CD4-positive, alpha-beta memory T cell (primary cell): ENCODE data around the gene ATP2B2. TPM values are rescaled to one million over a fixed set of nuclear protein-coding genes. Genes with fewer than 3 reads are reported as not detected.

Experiments used
- CTCF ChIA-PET: fragments of 350-600 bp; sonication (Branson Sonifier 250); formaldehyde crosslinking; loops from one replicate; lab custom pipeline; 2021; ENCODE audit warnings: inconsistent platforms; ENCODE audit not compliant: partially characterized antibody; lab: Charles Lee
- POLR2A ChIA-PET: fragments of 350-600 bp; sonication (Branson Sonifier 250); formaldehyde crosslinking; loops from one replicate; lab custom pipeline; 2021; ENCODE audit not compliant: partially characterized antibody; lab: Charles Lee
- DNase-seq, 5 donors: peaks; one replicate each; pipeline versions ENCODE4 v3.0.0 to v3.0.0-alpha.2; 2020 to 2022; ENCODE audit warnings: mixed read lengths in 1 of 5
- H3K27ac ChIP-seq: one replicate; pipeline ENCODE4 v1.7.0; 2013; ENCODE audit warnings: low read depth, low read length
- H3K27me3 ChIP-seq: 2 replicates; pipeline ENCODE4 v1.7.0; 2013; ENCODE audit warnings: mild to moderate bottlenecking, low read length, moderate library complexity; ENCODE audit not compliant: insufficient read depth
- H3K36me3 ChIP-seq: 2 replicates; pipeline ENCODE4 v1.7.0; 2013; ENCODE audit warnings: mild to moderate bottlenecking, low read length, moderate library complexity; ENCODE audit not compliant: insufficient read depth
- H3K4me1 ChIP-seq: 2 replicates; pipeline ENCODE4 v1.7.0; 2013; ENCODE audit warnings: mild to moderate bottlenecking, low read length, moderate library complexity; ENCODE audit not compliant: insufficient read depth
- H3K4me3 ChIP-seq, 2 donors: one replicate each; pipeline ENCODE4 v1.7.0; 2013; ENCODE audit warnings: low read length in 2 of 2, mild to moderate bottlenecking in 1 of 2
- H3K9me3 ChIP-seq, 2 donors: one replicate each; pipeline ENCODE4 v1.7.0; 2013; ENCODE audit warnings: low read length in 2 of 2, control low read depth in 1 of 2; ENCODE audit not compliant: control insufficient read depth in 1 of 2
- H3K27ac Mint-ChIP-seq, 7 donors: one replicate each; pipeline ENCODE4 v1.8.0; 2020 to 2021; ENCODE audit warnings: mixed read lengths in 7 of 7, mild to moderate bottlenecking in 6 of 7, inconsistent platforms in 3 of 7, moderate library complexity in 3 of 7
- H3K27me3 Mint-ChIP-seq, 2 donors: one replicate each; pipeline ENCODE4 v1.8.0; 2020 to 2021; ENCODE audit warnings: mixed read lengths in 2 of 2
- H3K36me3 Mint-ChIP-seq, 2 donors: one replicate each; pipeline ENCODE4 v1.8.0; 2020 to 2021; ENCODE audit warnings: mixed read lengths in 2 of 2, inconsistent platforms in 1 of 2, mild to moderate bottlenecking in 1 of 2
- H3K4me1 Mint-ChIP-seq, 4 donors: one replicate each; pipeline ENCODE4 v1.8.0; 2020 to 2021; ENCODE audit warnings: mixed read lengths in 4 of 4, mild to moderate bottlenecking in 1 of 4
- H3K4me3 Mint-ChIP-seq, 8 donors: one replicate each; pipeline ENCODE4 v1.8.0; 2020 to 2021; ENCODE audit warnings: mixed read lengths in 8 of 8, mild to moderate bottlenecking in 7 of 8, moderate library complexity in 6 of 8, inconsistent platforms in 3 of 8
- H3K9me3 Mint-ChIP-seq, 8 donors: one replicate each; pipeline ENCODE4 v1.8.0; 2020 to 2021; ENCODE audit warnings: mixed read lengths in 8 of 8, mild to moderate bottlenecking in 5 of 8, inconsistent platforms in 3 of 8, moderate library complexity in 1 of 8
- intact Hi-C: fragments of 100-400 bp; cut with micrococcal nuclease; formaldehyde crosslinking; loops from one replicate; pipeline ENCODE4 v1.15.1; 2023
- polyA plus RNA-seq, 2 donors: library from polyadenylated mRNA; unstranded; fragments of 300-500 nt; fragmentation: Illumina TruSeq; gene quantifications; one replicate each; pipeline ENCODE4 v1.2.3, GENCODE V29; 2021
- total RNA-seq, 2 experiments: library from RNA; stranded (reverse); gene quantifications; one replicate each; pipeline ENCODE4 v1.2.3, GENCODE V29; 2021

ATP2B2 gene
- total and polyA plus RNA-seq, 4 experiments from 2014 or later, result not detected

DNA sequence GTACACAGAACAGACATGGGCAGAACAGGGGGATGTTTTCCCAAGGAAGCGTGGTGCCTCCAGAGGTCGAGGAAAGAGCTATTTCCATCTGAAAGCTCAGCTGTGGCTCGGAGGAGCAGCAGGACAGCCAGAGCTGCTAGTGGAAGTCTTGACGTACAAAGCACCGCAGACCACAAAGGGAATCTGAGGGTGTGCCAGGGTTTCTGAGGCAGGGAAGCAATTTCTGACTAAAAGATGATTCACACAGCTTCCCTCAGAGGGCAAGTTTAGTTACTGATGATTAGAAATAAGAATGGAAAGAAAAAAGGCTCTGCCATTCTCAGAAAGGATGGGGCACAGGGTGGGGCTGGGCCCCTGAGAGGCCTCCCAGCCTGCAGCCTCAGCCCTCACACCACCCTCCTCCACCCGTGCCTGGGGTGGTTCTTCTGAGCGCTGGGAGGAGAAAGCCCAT lies 138.7 kb downstream of the ATP2B2 start:
- no peak overlapping the region for H3K27ac ChIP-seq
- no peaks in the 10 kb centered on the region for H3K27me3 ChIP-seq
- Mint-ChIP-seq H3K9me3 (peaks cover 0 to 7% (median 0%) of the 10 kb centered on the region in 8 donors), H3K27me3 (peaks cover 3 to 4% of the 10 kb centered on the region in 2 donors), H3K27ac (peak overlapping the region in 1 of 7 donors; percentile 25), H3K36me3 (no peaks in the 10 kb centered on the region), H3K4me3 (no peak overlapping the region), H3K4me1 (peaks cover 9 to 15% (median 11%) of the 10 kb centered on the region in 4 donors)
- H3K36me3 ChIP-seq, result no peaks in the 10 kb centered on the region
- intact Hi-C loops, result no loop called here
- CTCF ChIA-PET, result interaction anchor here (1.0 kb wide), 1 partner anchor 372 kb away, joined by 3 read pairs; no protein-coding TSS in a partner anchor
- H3K4me3 ChIP-seq, result no peak overlapping the region
- H3K9me3 ChIP-seq, result no peaks in the 10 kb centered on the region
- POLR2A ChIA-PET, result no interaction called here
- no peak for DNase-seq
- H3K4me1 ChIP-seq, result peaks cover 8% of the 10 kb centered on the region

DNA sequence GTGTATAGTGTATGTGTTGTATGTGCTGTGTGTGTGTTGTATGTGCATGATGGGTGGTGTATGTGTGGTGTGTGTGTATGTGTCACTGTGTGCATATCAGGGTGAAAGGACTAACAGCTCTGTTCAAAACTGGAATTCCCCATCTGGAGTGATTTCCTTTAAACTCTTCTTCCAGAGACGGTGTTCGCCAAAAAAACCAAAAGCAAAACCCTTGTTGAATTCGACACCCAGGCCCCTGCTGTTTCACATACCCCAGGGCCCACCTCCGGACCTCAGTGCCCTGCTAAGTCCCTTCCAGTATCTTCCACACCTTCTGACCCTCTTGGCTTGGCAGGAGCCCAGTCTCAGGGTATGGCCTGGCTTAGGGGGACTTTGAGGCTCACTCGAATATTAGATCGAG lies 139.6 kb downstream of the ATP2B2 start:
- Mint-ChIP-seq H3K9me3 (peaks cover 0 to 4% (median 0%) of the 10 kb centered on the region in 8 donors), H3K27me3 (peaks cover 4 to 8% of the 10 kb centered on the region in 2 donors), H3K4me1 (peaks cover 9 to 19% (median 11%) of the 10 kb centered on the region in 4 donors), H3K27ac (peak overlapping the region in 2 of 7 donors; percentile 1 to 41), H3K36me3 (peaks cover 0 to 2% of the 10 kb centered on the region in 2 donors), H3K4me3 (peak overlapping the region in 1 of 8 donors; percentile 49)
- ChIA-PET POLR2A (no interaction called here), CTCF (no interaction called here)
- Histone ChIP-seq H3K36me3 (no peaks in the 10 kb centered on the region), H3K27ac (no peak overlapping the region), H3K9me3 (no peaks in the 10 kb centered on the region), H3K27me3 (no peaks in the 10 kb centered on the region), H3K4me1 (peaks cover 8% of the 10 kb centered on the region), H3K4me3 (no peak overlapping the region)
- intact Hi-C loops, result no loop called here
- no peak for DNase-seq

DNA sequence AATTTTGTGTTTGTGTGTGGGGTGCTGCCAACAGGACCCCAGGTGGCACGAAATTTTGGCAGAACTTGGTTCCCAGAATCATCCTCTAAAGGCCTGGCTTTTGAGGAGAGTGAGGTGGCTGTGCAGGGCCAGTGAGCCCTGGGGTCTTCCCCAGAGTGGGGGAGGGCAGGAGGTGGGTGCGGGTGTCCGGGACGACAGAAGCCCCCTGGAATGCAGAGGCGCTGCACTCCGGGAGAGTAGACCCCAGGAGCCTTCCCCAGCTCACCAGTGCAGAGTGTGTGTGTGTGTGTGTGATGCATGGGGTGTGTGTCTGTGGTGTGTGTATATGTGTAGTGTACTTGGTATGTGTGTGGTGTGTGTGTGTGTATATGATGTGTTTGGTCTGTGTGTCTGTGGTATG lies 140.1 kb downstream of the ATP2B2 start:
- intact Hi-C loops, result no loop called here
- DNase-seq, result no peak

DNA sequence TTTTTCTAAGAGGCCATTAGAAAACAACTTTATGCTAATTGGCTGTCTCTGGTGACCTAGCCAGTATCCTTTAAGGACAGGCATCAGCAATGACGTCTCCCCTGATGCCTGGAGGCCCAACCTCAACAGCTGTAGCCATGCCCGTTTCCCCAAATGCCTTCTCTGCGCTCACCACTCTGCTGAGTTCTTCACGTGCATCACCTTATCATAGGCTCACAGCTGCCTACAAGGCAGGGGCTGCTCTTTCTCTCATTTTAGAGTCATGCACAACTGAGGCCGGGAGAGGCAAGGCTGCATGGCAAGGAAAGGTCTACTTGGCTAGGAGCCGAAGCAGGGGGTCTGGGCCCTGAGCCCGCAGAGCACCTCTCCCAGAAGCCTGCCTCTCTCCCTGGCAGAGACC lies 140.6 kb downstream of the ATP2B2 start:
- Mint-ChIP-seq H3K36me3 (peaks cover 0 to 3% of the 10 kb centered on the region in 2 donors), H3K4me3 (no peak overlapping the region), H3K27ac (no peak overlapping the region), H3K27me3 (peaks cover 2 to 6% of the 10 kb centered on the region in 2 donors), H3K4me1 (peaks cover 6 to 15% (median 10%) of the 10 kb centered on the region in 4 donors), H3K9me3 (peaks cover 0 to 4% (median 0%) of the 10 kb centered on the region in 8 donors)
- H3K9me3 ChIP-seq, result no peaks in the 10 kb centered on the region
- no peaks in the 10 kb centered on the region for H3K27me3 ChIP-seq
- peaks cover 8% of the 10 kb centered on the region for H3K4me1 ChIP-seq
- POLR2A ChIA-PET, result no interaction called here
- no peak for DNase-seq
- CTCF ChIA-PET, result no interaction called here
- no peaks in the 10 kb centered on the region for H3K36me3 ChIP-seq
- H3K4me3 ChIP-seq, result no peak overlapping the region
- no peak overlapping the region for H3K27ac ChIP-seq
- intact Hi-C loops, result no loop called here

More for the DNA sequence above, 140.1 kb downstream of the ATP2B2 start:
- Mint-ChIP-seq H3K36me3 (peaks cover 0 to 3% of the 10 kb centered on the region in 2 donors), H3K27ac (peak overlapping the region in 1 of 7 donors; percentile 41), H3K4me1 (peaks cover 6 to 15% (median 10%) of the 10 kb centered on the region in 4 donors), H3K4me3 (peak overlapping the region in 1 of 8 donors; percentile 49), H3K27me3 (peaks cover 2 to 6% of the 10 kb centered on the region in 2 donors), H3K9me3 (peaks cover 0 to 4% (median 0%) of the 10 kb centered on the region in 8 donors)
- Histone ChIP-seq H3K36me3 (no peaks in the 10 kb centered on the region), H3K4me3 (no peak overlapping the region), H3K9me3 (no peaks in the 10 kb centered on the region), H3K4me1 (peaks cover 8% of the 10 kb centered on the region), H3K27ac (no peak overlapping the region), H3K27me3 (no peaks in the 10 kb centered on the region)
- POLR2A ChIA-PET, result no interaction called here
- CTCF ChIA-PET, result no interaction called here

DNA sequence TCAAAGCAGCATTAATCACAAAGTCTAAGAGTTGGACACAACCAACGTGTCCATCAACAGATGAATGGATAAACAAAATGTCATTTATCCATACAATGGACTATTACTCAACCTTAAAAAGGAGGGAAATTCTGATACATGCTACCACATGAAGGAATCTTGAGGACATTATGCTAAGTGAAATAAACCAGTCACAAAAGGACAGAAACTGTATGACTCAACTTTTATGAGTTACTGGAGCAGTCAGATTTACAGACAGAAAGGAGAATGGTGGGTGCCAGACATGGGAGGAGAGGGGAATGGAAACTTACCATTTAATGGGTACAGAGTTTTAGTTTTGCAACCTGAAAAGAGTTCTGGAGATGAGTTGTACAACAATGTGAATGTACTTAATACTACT lies 141.5 kb downstream of the ATP2B2 start:
- H3K36me3 Mint-ChIP-seq, result peaks cover 0 to 3% of the 10 kb centered on the region in 2 donors
- ChIA-PET POLR2A (no interaction called here), CTCF (no interaction called here)
- H3K27ac Mint-ChIP-seq, result no peak overlapping the region
- H3K27ac ChIP-seq, result no peak overlapping the region
- peaks cover 3 to 6% of the 10 kb centered on the region in 2 donors for H3K27me3 Mint-ChIP-seq
- H3K9me3 ChIP-seq, result no peaks in the 10 kb centered on the region
- intact Hi-C loops, result no loop called here
- H3K36me3 ChIP-seq, result no peaks in the 10 kb centered on the region
- H3K4me3 Mint-ChIP-seq, result no peak overlapping the region
- peaks cover 0 to 4% (median 0%) of the 10 kb centered on the region in 8 donors for H3K9me3 Mint-ChIP-seq
- H3K4me3 ChIP-seq, result no peak overlapping the region
- no peak for DNase-seq
- H3K4me1 ChIP-seq, result peaks cover 8% of the 10 kb centered on the region
- no peaks in the 10 kb centered on the region for H3K27me3 ChIP-seq
- H3K4me1 Mint-ChIP-seq, result peaks cover 6 to 15% (median 10%) of the 10 kb centered on the region in 4 donors

DNA sequence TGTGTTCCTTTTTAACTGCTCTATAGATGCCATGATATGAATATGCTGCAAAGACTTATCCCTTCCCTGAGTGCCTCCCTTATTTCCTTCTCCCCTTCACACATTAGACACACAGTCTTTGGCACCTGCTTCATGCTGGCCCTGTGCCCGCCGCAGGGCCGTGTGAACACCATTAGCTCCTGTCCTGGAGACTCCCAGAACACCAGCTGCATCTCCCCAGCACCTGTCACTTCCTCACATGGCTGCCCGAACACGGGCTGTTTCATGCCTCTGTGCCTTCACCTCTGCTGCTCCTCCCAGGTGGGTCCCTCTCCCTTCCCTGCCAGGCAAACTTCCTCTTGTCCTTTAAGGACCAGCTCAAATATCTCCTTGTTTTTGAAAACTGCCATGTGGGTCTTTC lies 144.0 kb downstream of the ATP2B2 start:
- intact Hi-C loops, result no loop called here
- no peak overlapping the region for H3K27ac Mint-ChIP-seq
- H3K4me3 ChIP-seq, result no peak overlapping the region
- no peak overlapping the region for H3K4me3 Mint-ChIP-seq
- H3K9me3 Mint-ChIP-seq, result no peaks in the 10 kb centered on the region
- H3K9me3 ChIP-seq, result no peaks in the 10 kb centered on the region
- H3K4me1 Mint-ChIP-seq, result peaks cover 3 to 6% (median 3%) of the 10 kb centered on the region in 4 donors
- POLR2A ChIA-PET, result no interaction called here
- peaks cover under 1% of the 10 kb centered on the region for H3K4me1 ChIP-seq
- no peaks in the 10 kb centered on the region for H3K27me3 ChIP-seq
- H3K36me3 ChIP-seq, result no peaks in the 10 kb centered on the region
- peaks cover 0 to 3% of the 10 kb centered on the region in 2 donors for H3K36me3 Mint-ChIP-seq
- no peak for DNase-seq
- CTCF ChIA-PET, result interaction anchor here (1.6 kb wide), 1 partner anchor 18 kb away, joined by 4 read pairs; no protein-coding TSS in a partner anchor
- H3K27ac ChIP-seq, result no peak overlapping the region
- H3K27me3 Mint-ChIP-seq, result peaks cover 3 to 6% of the 10 kb centered on the region in 2 donors

DNA sequence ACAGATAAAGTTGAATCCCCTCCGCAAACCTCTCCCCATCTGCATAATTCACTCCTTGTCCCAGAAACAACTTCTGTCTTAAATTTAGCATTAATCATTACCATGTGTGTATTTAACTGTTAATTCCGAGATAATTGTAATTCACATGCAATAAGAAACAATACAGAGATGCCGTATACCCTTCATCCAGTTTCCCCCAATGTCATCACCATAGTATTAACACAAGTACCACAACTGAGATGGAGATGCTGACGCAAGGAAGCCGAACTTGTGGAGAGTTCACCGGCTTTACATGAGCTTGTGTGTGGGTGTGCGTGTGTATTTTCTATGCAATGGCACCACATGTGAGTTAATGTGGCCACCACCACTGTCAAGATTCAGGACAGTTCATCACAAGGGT lies 144.9 kb downstream of the ATP2B2 start:
- DNase-seq, result no peak

More for the DNA sequence above, 144.9 kb downstream of the ATP2B2 start:
- ChIA-PET CTCF (interaction anchor here (1.2 to 1.6 kb wide), 2 partner anchors 16 to 17 kb away, joined by 3 to 4 read pairs; no protein-coding TSS in a partner anchor), POLR2A (interaction anchor here (0.7 kb wide), 1 partner anchor 48 kb away, joined by 3 read pairs; no protein-coding TSS in a partner anchor)
- H3K27ac ChIP-seq, result no peak overlapping the region
- H3K27me3 ChIP-seq, result no peaks in the 10 kb centered on the region
- no peaks in the 10 kb centered on the region for H3K4me1 ChIP-seq
- Mint-ChIP-seq H3K4me1 (peaks cover 0 to 3% (median under 1%) of the 10 kb centered on the region in 4 donors), H3K27ac (no peak overlapping the region), H3K36me3 (peaks cover 0 to 3% of the 10 kb centered on the region in 2 donors), H3K27me3 (peaks cover 3 to 6% of the 10 kb centered on the region in 2 donors), H3K4me3 (no peak overlapping the region), H3K9me3 (no peaks in the 10 kb centered on the region)
- no peaks in the 10 kb centered on the region for H3K9me3 ChIP-seq
- intact Hi-C loops, result no loop called here
- no peaks in the 10 kb centered on the region for H3K36me3 ChIP-seq
- no peak overlapping the region for H3K4me3 ChIP-seq
